Skeletal muscle cell (primary cell): ENCODE data around the gene MOSMO.
"Not testable (repeated sequence)": the region's sequence is repeated elsewhere in the genome, so short reads cannot be mapped to it uniquely, and the experiment has no call there.

ENCODE experiments used
- DNase-seq: peaks from one replicate; pipeline ENCODE4 v3.0.0-alpha.2; 2010; ENCODE audit warnings: low read depth
- H3K4me3 ChIP-seq: 2 replicates; pipeline ENCODE4 v1.5.1; 2011; ENCODE audit warnings: low read depth, mild to moderate bottlenecking, control low read depth, low read length, moderate library complexity

The MOSMO gene

GRCh38 chr16:22077700-22078313 is 69.9 kb downstream of the MOSMO start:
- no peak overlapping the region for H3K4me3 ChIP-seq
- DNase-seq: no peak

GRCh38 chr16:22078656-22079055 is 70.7 kb downstream of the MOSMO start:
- no peak for DNase-seq
- H3K4me3 ChIP-seq: no peak overlapping the region

GRCh38 chr16:22081050-22081449 is 73.1 kb downstream of the MOSMO start:
- no peak overlapping the region for H3K4me3 ChIP-seq
- no peak for DNase-seq

GRCh38 chr16:22086440-22086839 is 78.5 kb downstream of the MOSMO start:
- no peak for DNase-seq
- no peak overlapping the region for H3K4me3 ChIP-seq

- no peak overlapping the region for H3K4me3 ChIP-seq
- DNase-seq: no peak
These were observed 80.7 kb downstream of the MOSMO start for GRCh38 chr16:22088642-22089041.

- no peak for DNase-seq
- no peak overlapping the region for H3K4me3 ChIP-seq
These were observed 82.0 kb downstream of the MOSMO start for GRCh38 chr16:22089910-22090309.

GRCh38 chr16:22091721-22092120 is 83.8 kb downstream of the MOSMO start:
- no peak overlapping the region for H3K4me3 ChIP-seq

GRCh38 chr16:22092143-22092933 is 84.4 kb downstream of the MOSMO start, which contains the start of gene VWA3A:
Gene VWA3A, plus strand, starts transcription at chr16:22092541. Its CDS starts 97 bp downstream, at chr16:22092638.
- no peak for DNase-seq
- no peak within 1 kb of the TSS for H3K4me3 ChIP-seq

More at GRCh38 chr16:22091721-22092120, 83.8 kb downstream of the MOSMO start:
- DNase-seq: no peak

GRCh38 chr16:22093331-22093730 is 85.4 kb downstream of the MOSMO start:
- DNase-seq: no peak

GRCh38 chr16:22093996-22094395 is 86.1 kb downstream of the MOSMO start:
- DNase-seq: no peak
- H3K4me3 ChIP-seq: no peak overlapping the region

More at GRCh38 chr16:22093331-22093730, 85.4 kb downstream of the MOSMO start:
- H3K4me3 ChIP-seq: no peak overlapping the region

GRCh38 chr16:22098405-22099255 is 90.7 kb downstream of the MOSMO start:
- no peak overlapping the region for H3K4me3 ChIP-seq
- DNase-seq: no peak

GRCh38 chr16:22099256-22099975 is 91.5 kb downstream of the MOSMO start:
- no peak overlapping the region for H3K4me3 ChIP-seq
- DNase-seq: no peak

GRCh38 chr16:22103441-22103840 is 95.5 kb downstream of the MOSMO start:
- DNase-seq: no peak
- no peak overlapping the region for H3K4me3 ChIP-seq

- H3K4me3 ChIP-seq: no peak overlapping the region
- no peak for DNase-seq
These were observed 101.5 kb downstream of the MOSMO start for GRCh38 chr16:22109258-22109898.

- DNase-seq: not testable (repeated sequence)
These were observed 103.7 kb downstream of the MOSMO start for GRCh38 chr16:22111629-22112028.

GRCh38 chr16:22116095-22116700 is 108.3 kb downstream of the MOSMO start:
- H3K4me3 ChIP-seq: no peak overlapping the region
- no peak for DNase-seq

More at GRCh38 chr16:22111629-22112028, 103.7 kb downstream of the MOSMO start:
- H3K4me3 ChIP-seq: not testable (repeated sequence)

GRCh38 chr16:22117609-22118008 is 109.7 kb downstream of the MOSMO start:
- no peak overlapping the region for H3K4me3 ChIP-seq
- DNase-seq: no peak

- no peak overlapping the region for H3K4me3 ChIP-seq
- no peak for DNase-seq
These were observed 112.5 kb downstream of the MOSMO start for GRCh38 chr16:22120440-22120839.
